Measurements from ENCODE around the gene TMEM59L. TPM values are rescaled to one million over a fixed set of nuclear protein-coding genes. Genes with fewer than 3 reads are reported as not detected.
A peak's percentile ranks its signal among the peaks of the same experiment; 100 is the strongest.
"Not testable (repeated sequence)": the region's sequence is repeated elsewhere in the genome, so short reads cannot be mapped to it uniquely, and the experiment has no call there.

TMEM59L gene
- 1.8 TPM for total RNA-seq

DNA sequence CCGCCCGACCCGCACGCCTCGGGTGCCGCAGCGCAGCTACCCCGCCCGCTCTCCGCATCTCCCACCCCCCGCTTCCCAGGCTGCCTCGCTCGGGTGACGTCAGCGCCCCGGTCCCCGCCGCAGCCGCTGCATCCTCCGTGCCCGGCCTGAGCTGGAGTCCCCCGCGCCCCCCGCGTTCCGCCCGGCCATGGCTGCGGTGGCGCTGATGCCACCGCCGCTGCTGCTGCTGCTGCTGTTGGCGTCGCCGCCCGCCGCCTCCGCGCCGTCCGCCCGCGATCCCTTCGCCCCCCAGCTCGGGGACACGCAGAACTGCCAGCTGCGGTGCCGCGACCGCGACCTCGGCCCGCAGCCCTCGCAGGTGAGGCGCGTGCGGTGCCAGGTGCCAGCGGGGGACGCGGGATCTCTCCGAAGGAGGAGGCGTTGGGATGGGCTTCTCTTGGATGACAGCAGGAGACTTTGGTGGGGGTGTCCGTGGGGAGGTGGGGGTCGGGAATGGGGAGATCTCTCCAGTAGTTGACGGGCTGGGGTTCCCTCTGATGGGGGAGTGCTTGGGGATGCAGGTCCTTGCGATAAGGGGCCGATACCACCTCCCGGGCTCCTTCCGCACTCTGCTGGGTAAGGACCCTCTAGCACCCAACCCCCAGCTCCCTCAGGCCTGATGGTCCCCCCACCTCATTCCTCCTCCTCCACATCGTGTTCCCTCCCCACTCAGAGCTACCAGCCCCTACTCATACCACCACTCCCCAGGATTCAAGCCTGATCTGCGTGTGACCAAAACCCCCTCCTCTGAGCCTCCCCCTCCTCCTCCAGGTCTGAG lies at the start of gene TMEM59L:
Gene TMEM59L (plus strand): TSS at position 99 of the 817 bp plus-strand sequence. CDS start 89 bp downstream, at position 188.
- no peak for DNase-seq

DNA sequence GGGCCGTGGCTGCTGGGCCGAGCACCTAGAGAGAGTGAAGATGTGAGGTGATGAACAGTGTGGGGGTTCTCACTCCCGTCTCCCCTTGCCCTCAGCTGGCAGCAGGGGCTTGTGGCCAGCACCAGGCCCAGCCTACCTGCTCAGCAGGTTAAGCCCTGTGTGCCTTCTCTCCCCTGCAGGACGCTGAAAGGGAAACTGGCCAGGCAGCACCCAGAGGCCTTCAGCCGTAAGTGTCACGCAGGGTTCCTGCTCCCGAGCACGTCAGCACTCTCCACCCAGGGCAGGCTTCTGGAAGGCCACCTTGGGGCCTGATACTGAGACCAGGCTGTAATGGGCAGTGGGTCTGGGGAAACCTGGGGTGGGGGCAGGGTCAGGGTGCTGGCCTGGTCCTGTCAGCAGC lies 45.7 kb upstream of the TMEM59L start:
- DNase-seq, result no peak

DNA sequence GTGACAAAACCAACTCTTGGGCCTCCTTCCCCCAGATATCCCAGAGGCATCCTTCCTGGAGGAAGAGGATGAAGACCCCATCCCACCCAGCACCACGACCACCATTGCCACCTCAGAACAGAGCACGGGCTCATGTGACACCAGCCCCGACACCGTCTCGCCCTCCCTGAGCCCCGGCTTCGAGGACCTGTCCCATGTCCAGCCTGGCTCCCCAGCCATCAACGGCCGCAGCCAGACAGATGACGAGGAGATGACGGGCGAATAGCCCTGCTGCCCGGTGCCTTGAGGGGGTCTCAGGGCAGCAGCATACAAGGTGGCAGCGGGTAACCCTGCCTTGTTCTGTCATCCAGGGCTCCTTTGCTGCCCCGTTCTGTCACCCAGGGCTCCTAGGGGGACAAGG lies 44.3 kb upstream of the TMEM59L start:
- DNase-seq, result no peak

DNA sequence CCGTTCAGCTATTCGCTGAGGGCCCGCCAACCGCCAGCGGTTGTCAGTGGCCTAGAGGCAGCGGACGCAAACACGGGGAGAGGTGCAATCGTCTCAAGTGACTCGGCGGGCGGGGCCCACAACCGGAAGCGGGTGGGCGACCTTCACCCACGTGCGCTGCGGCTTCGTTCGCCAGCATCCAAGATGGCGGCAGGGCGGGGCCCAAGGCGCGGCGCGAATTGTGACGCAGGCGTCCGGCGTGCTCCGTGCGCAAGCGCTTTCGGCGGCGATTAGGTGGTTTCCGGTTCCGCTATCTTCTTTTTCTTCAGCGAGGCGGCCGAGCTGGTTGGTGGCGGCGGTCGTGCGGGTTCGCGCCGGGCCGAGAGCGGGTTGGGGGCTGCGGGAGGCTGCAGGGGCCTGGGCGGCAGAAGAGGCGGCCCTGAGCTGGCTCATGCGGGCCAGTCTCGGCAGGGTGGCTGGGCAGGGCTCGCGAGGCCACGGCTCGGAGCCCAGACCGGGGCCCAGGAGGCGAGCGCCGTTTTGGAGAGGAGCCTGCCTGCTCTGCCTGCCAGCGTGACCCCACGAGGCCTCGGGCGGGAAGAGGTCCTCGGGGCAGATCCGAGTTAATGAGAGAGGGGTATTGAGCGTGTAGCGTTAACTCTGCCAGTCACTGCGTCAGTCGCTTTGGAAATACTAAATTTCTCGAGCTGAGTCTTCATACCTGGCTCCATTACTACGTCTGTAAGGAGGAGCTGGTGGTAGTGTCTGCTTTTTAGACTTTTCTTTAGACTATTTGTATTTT lies 40.9 kb upstream of the TMEM59L start, which contains the start of gene UBA52:
Gene UBA52 (plus strand): TSS at position 294 of the 781 bp plus-strand sequence. CDS start 1,444 bp downstream, outside the sequence.
- peak; percentile 94 for DNase-seq

DNA sequence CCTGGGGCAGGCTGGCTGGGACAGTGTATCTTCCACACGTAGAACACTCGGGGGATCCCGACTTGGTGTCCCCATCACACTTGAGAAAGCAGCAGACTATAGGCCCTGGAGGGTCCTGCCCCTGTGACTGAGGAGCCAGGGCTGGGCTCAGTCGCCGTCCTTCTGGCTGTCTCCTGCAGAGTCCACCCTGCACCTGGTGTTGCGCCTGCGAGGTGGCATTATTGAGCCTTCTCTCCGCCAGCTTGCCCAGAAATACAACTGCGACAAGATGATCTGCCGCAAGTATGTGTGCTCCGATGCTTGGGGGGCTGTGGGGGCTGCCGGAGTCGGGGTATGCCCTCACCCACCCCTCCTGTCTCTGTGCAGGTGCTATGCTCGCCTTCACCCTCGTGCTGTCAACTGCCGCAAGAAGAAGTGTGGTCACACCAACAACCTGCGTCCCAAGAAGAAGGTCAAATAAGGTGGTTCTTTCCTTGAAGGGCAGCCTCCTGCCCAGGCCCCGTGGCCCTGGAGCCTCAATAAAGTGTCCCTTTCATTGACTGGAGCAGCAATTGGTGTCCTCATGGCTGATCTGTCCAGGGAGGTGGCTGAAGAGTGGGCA lies 37.9 kb upstream of the TMEM59L start:
- DNase-seq, result no peak

DNA sequence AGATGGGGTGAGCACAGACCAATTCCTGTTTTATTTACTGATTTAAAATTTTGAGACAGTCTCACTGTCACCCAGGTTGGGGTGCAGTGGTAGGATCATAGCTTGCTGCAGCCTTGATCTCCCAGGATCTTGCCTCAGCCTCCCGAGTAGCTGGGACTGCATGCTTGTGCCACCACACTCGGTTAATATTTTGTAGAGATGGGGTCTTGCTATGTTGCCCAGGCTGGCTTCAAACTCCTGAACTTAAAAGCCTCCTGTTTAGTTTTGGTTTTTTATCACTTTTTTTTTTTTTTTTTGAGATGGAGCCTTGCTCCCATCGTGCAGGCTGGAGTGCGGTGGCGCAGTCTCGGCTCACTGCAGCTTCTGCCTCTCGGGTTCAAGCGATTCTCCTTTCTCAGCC lies 36.3 kb upstream of the TMEM59L start:
- DNase-seq, result no peak

DNA sequence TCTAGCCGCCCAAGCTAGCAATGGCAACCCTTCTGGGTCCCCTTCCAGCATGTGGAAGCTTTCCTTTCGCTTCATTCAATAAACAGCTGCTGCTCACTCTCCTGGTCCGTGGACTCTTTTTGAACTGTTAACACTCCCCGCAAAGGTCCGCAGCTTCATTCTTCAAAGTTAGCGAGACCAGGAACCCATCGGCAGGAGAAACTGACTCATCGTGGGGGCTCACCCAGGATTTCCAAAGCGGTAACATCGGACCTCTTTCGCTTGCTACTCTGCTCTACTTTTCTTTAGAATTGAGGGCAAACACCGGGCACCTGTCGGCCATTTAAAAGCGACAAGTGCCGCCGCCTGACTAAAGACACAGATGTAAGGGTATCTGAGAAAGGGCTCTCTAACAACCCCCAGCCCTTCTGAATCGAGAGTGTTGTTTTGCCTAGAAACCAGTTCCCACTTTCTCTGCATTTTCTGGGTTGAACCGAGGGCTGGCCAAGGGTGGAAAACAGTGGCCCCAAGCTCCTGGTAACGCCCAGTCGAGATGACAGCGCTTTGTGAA lies 35.2 kb upstream of the TMEM59L start:
- DNase-seq, result no peak

- no peak for DNase-seq
These were observed 32.4 kb upstream of the TMEM59L start for GRCh38 chr19:18580311-18580710.

GRCh38 chr19:18586306-18586705 lies 26.4 kb upstream of the TMEM59L start:
- DNase-seq, result no peak

DNA sequence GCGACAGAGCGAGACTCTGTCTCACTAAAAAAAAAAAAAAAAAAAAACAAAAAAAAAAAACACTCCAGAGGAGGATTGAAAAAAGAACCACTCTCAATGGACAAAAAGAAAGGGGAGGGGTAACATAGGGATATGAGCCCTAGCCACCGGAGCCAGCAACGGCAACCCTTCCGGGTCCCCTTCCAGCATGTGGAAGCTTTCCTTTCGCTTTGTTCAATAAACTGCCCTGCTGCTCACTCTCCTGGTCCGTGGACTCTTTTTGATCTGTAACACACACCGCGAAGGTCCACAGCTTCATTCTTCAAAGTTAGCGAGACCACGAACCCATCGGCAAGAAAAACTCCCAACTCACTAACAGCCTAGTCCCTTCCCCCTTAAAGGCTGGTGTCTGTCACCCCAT lies 25.1 kb upstream of the TMEM59L start:
- DNase-seq, result no peak

- no peak for DNase-seq
These were observed 24.6 kb upstream of the TMEM59L start for GRCh38 chr19:18587962-18588610.

- peak; percentile 81 for DNase-seq
These were observed 23.9 kb upstream of the TMEM59L start, which contains the start of gene REX1BD for GRCh38 chr19:18588611-18589379. Gene REX1BD (plus strand): TSS chr19:18588798. CDS start chr19:18588802, 4 bp downstream.

DNA sequence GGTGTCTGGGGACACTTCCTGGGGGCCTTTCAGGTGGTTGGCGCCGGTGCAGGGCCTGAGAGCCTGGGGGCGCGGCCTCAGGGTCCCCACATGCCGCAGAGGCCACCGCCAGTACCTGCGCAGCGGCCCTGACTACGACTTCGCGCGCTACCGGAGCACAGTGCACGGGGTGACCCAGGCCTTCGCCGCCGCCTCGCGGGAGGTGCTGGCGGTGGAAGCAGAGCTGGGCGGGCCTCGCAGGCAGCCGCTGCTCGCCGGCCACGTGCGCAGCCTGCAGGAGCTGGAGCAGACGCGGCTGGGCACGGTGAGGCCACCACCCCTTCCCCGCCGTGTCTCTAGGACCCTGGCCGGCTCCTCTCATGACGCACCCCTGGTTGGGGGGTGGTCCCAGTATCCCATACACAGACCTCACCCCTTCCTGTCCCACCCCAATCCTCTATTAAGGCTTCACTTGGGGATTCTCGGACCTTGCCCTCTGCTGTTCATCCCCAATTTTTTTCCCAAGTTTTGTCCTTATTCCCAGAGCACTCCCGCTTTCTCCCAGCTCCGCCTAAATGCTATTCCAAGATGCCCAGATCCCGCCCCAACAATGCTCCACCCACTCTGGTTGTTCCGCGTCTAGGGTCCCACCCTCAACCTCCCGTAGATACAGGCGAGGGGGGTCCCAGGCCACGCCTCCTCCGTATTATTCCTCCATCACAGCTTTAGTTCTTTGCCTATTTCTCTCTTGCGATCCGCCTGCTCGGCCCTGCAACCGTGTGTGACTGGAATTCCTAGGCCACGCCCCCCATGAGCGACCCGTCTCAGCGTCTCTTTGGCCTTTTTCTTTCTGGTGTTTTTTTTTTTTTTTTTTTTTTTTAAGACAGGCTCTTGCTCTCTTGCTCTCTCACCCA lies 23.0 kb upstream of the TMEM59L start:
- peak; percentile 52 for DNase-seq

DNA sequence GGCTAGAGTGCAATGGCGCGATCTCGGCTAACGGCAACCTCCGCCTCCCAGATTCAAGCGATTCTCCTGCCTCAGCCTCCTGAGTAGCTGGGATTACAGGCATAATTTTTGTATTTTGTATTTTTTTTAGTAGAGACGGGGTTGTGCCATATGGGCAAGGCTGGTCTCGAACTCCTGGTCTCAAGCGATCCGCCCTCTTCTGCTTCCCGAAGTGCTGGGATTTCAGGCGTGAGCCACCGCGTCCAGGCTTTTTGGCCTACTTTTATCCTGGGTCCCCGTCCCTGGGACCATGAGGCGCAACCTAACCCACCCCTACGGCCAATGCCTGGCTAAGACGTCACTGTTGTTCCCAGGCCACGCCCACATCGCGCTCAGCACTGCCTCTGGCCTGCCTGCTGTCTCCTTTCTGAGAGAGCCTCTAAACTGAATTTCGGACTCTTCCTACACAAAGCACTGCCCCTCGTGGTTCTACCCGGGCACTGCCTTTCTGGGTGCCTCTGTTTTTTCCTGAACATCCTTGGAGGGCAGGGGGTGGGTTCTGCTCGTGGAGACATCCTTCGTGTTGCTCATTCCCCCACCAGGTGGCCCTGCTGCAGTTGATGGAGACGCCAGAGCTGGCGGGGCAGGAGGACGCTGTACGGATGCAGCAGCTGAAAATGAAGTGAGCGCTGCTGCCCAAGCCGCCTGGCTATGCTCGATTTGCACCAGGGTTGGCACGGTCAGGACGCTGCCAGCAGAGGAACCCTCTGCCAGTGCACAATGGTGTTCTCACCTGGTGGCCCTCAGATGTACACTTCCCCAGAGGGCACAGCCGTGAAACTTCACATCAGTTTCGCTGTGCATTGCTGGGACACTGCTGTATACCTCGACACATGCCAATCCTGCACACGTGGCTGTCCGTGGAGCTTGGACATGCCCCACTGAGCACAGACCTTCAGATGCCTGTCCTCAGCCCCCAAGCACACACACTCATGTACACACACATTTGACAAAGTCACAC lies 22.1 kb upstream of the TMEM59L start:
- DNase-seq, result peak; percentile 41

- peak; percentile 67 for DNase-seq
These were observed 20.8 kb upstream of the TMEM59L start for GRCh38 chr19:18591735-18592385.

- DNase-seq, result not testable (repeated sequence)
These were observed 19.9 kb upstream of the TMEM59L start for GRCh38 chr19:18592732-18593131.

DNA sequence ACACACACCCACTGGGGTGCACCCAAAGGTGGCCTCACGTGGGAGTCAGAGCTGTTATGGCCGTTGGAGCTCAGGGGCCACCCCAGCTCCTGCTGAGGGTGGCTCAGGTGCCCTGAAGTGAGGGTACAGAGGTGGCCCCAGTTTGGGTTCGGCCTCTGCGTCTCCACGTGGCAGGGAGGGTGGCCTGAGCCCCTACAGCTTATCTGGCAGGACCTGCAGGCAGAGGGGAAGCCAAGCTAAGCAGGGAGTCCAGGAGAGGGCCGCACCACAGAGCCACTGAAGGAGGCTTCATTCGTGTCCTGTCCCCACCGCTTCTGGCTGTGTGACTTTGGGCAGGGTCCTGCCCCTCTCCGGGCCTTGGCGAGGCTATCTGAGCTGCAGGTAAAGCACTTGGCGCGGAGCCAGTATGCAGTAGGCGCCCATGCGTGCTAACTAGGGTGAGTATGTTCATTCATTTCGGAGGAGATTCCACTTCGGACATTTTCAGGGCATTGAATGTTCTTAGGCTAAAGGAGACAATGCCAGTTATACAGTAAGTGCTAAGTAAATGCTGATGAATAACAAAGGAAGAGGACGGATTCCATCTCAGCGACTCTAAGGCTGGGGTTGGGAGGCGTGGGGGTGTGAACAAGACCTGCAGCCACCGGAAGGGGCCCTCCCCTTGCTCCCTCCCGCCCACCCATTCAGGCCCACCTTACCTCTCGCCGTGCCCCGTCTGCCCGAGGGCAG lies 19.1 kb upstream of the TMEM59L start:
- DNase-seq, result no peak
